ENCODE measurements around the gene AHCYL2.

GRCh38 chr7:129285111-129285510 lies 60.3 kb downstream of the AHCYL2 start:
- TF ChIP-seq CTCF (conservative IDR thresholded peaks at IDR 0.05 in 1 of 2, IDR thresholded peaks at IDR 0.05 in 1 of 2; ENCODE audit: extremely low read depth in 1 of 2, insufficient read depth in 1 of 2, low read depth in 1 of 2, low read length in 2 of 2) (no peak), EZH2 (IDR thresholded peaks at IDR 0.05; ENCODE audit: borderline replicate concordance, low read length) (no peak)
